Activated CD8-positive, alpha-beta memory T cell treated with anti-CD3 and anti-CD28 coated beads, Interleukin-2, amount 10 ng/mL, durations not matched to agents 7 days and 5 days (primary cell): ENCODE measurements around the gene LRRC4B. TPM values are rescaled to one million over a fixed set of nuclear protein-coding genes. Genes with fewer than 3 reads are reported as not detected.

ENCODE experiments used
- ATAC-seq: fragments of 150-1000 bp; cut with Tn5 transposase; one replicate; pipeline ENCODE4 v1.10.0; 2021; ENCODE audit warnings: moderate library complexity
- CTCF ChIA-PET: fragments of 350-600 bp; sonication (Branson Sonifier 250); formaldehyde crosslinking; loops from one replicate; lab custom pipeline; 2021; ENCODE audit warnings: antibody characterized with exemption; lab: Charles Lee
- DNase-seq: peaks from one replicate; pipeline ENCODE4 v3.0.0-alpha.2; 2020
- H3K27ac Mint-ChIP-seq: one replicate; pipeline ENCODE4 v1.8.0; 2021; ENCODE audit warnings: mild to moderate bottlenecking, mixed read lengths
- H3K27me3 Mint-ChIP-seq: one replicate; pipeline ENCODE4 v1.8.0; 2021; ENCODE audit warnings: mixed read lengths
- H3K36me3 Mint-ChIP-seq: one replicate; pipeline ENCODE4 v1.8.0; 2021; ENCODE audit warnings: mild to moderate bottlenecking, mixed read lengths
- H3K4me1 Mint-ChIP-seq: one replicate; pipeline ENCODE4 v1.8.0; 2021; ENCODE audit warnings: mixed read lengths
- H3K4me3 Mint-ChIP-seq: one replicate; pipeline ENCODE4 v1.8.0; 2021; ENCODE audit warnings: mild to moderate bottlenecking, moderate library complexity, mixed read lengths
- H3K9me3 Mint-ChIP-seq: one replicate; pipeline ENCODE4 v1.8.0; 2022; ENCODE audit warnings: low read depth, mixed read lengths
- total RNA-seq, 2 experiments: library from RNA; stranded (reverse); gene quantifications; one replicate each; pipeline ENCODE4 v1.2.3, GENCODE V29; 2021

The LRRC4B gene
- total RNA-seq, 2 experiments from 2014 or later, result not detected

DNA sequence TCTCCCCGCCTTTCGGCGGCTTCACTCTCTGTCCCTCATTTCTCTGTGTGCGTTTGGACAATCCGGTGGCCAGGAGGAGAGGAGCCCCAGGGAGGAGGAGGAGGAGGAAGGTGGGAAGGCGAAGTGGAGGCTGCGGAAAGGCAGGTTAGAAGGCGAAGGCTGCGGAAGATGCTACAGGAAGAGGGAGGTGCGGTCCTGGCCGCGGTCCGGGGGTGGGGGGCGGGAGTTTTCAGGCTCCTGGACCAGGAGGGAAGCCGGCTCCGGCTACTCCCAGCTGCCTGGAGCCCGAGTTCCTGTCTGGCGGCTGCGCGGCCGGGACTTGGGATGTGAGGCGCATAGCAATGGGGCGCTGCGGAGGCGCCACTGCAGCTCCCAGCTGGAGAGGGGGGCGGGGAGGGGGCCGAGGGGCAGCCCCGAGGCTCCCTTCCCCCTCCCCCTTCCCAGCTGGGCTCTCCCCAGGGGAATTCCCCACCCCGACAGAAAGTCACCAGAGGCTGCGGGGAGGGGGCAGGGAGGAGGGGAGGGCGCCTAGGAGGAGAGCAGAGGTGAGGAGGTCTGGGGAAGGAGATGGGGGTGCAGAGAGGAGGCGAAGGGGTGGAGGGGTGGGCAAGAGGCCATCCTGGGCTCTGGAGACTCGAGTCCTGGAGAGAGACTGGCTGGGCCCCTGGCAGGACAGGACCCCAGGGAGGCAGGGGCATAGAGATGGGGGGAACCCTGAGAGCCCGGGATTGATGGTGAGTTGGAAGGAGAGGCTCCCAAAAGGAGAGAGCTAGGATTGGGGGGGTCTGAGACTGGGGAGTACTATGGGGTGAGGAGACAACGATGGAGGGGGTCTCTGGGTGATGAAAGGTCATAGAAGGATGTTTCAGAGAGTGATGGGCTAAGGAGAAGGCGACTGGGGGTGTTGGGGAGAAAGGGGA is 2.0 kb downstream of the LRRC4B start:
- DNase-seq (no peak), ATAC-seq (no peak)
- H3K27me3 Mint-ChIP-seq, result peaks cover 52% of the 10 kb centered on the region
- CTCF ChIA-PET, result interaction anchor here (0.6 kb wide), 1 partner anchor 11 kb away, joined by 3 read pairs; no protein-coding TSS in a partner anchor
- H3K27ac Mint-ChIP-seq, result no peak overlapping the region
- H3K4me1 Mint-ChIP-seq, result peaks cover 2% of the 10 kb centered on the region
- no peaks in the 10 kb centered on the region for H3K36me3 Mint-ChIP-seq
- no peak overlapping the region for H3K4me3 Mint-ChIP-seq
- H3K9me3 Mint-ChIP-seq, result no peaks in the 10 kb centered on the region

DNA sequence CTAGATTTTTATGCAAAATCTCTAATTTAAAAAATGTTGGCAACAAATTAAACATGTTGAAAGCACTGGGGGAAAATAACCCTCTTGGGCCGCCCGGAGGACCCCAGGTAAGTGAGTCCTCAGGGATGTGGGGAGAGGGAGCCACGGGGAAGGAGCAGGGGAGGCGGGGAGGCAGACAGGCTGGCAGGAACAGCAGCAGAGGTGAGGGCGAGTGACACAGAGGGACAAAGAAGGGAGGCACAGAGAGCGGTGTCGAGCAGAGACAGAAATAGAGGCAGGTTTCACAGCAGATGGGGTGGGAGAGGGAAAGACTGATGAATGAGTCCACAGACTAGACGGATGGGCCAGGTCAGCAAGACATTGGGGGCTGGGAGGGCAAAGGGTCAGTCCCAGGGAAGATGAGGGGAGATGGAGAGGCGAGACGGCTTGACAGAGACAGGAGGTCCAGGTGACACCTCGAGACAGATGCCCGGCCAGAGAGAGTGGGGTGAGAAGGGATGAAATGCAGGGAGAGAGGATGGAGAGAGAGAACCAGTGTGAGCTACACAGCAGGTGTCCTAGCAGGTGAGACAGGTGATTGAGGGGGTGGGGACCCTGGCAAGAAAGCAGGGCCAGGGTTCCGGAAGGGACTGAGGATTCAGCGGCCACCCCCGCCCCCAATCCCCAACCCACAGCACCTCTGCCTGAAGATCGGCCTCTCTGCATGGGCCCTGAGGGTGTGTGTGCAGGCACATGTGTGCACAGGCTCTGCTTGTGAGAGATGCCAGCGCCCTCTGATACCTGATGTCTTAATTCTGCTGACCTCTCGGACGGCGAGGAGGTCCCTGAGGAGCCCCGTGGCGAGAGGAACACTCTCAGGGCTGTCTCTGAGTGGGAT is 3.8 kb downstream of the LRRC4B start:
- ATAC-seq, result no peak
- Mint-ChIP-seq H3K4me1 (peaks cover 2% of the 10 kb centered on the region), H3K36me3 (no peaks in the 10 kb centered on the region), H3K27me3 (peaks cover 45% of the 10 kb centered on the region), H3K27ac (no peak overlapping the region), H3K4me3 (no peak overlapping the region), H3K9me3 (no peaks in the 10 kb centered on the region)
- DNase-seq, result no peak
- CTCF ChIA-PET, result no interaction called here

DNA sequence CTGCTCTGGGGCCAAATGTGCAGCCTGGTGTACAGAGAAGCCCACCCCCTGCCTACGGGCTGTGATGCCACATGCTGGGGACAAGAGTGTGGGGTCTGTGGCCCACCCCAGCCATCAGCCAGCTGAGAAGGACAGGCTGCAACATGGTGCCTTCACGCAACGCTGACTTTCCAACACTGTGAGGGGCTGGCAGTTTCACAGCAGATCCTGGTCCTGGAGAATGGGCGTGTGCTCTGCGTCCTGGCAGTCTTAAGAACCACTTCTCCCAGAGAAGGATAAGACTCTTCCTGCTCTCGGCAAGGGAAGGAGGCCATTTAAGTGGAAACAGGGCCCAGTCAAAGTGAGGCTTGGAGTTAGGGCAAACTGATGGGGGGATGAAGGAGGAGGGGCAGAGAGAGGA is 4.6 kb downstream of the LRRC4B start:
- ATAC-seq, result no peak
- peaks cover 38% of the 10 kb centered on the region for H3K27me3 Mint-ChIP-seq
- CTCF ChIA-PET, result no interaction called here
- H3K4me1 Mint-ChIP-seq, result peaks cover 2% of the 10 kb centered on the region
- no peaks in the 10 kb centered on the region for H3K9me3 Mint-ChIP-seq
- no peak overlapping the region for H3K27ac Mint-ChIP-seq
- no peaks in the 10 kb centered on the region for H3K36me3 Mint-ChIP-seq
- no peak for DNase-seq
- H3K4me3 Mint-ChIP-seq, result no peak overlapping the region

DNA sequence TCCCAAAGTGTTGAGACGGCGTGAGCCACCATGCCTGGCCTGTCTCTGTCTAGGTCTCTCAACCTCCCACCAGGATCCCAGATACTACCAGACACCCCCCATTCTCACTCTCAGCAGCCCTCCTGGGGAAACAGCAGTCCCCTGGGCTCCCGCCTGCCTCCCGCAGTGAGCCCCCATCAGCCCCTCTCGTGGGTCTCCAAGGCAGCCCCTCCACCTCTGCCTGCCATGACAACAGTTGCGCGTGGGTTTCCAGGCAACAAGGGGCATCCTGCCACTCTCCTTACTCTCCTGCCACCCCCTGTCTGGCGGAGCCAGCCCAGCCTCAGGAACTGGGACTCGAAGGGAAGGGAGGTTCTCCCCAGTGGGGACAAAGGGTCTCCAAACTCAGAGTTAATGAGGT is 5.2 kb downstream of the LRRC4B start:
- Mint-ChIP-seq H3K27ac (no peak overlapping the region), H3K4me1 (peaks cover 2% of the 10 kb centered on the region), H3K9me3 (no peaks in the 10 kb centered on the region), H3K36me3 (no peaks in the 10 kb centered on the region), H3K27me3 (peaks cover 38% of the 10 kb centered on the region), H3K4me3 (no peak overlapping the region)
- no peak for DNase-seq
- ATAC-seq, result no peak
- CTCF ChIA-PET, result no interaction called here

DNA sequence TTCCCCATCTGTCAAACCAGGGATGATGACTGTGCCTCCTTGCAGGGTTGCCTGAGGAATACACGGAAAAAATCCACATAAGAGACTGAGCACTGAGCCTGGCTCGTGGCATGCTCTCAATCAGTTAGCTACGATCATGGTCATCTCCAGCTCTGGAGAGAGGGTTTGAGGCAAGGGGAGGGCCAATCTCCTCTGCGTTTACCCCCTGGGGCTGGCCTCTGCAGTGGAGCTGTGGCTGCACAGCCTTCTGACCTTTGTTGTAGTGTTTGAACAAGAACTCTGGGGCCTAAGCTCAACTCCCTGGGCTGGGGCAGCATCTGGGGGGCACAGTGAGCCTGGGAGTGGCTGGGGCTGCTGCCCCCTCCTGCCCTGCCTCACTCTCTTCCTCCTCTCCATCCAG is 5.9 kb downstream of the LRRC4B start:
- Mint-ChIP-seq H3K4me3 (no peak overlapping the region), H3K27me3 (peaks cover 41% of the 10 kb centered on the region), H3K36me3 (no peaks in the 10 kb centered on the region), H3K27ac (no peak overlapping the region), H3K9me3 (no peaks in the 10 kb centered on the region), H3K4me1 (peaks cover 2% of the 10 kb centered on the region)
- CTCF ChIA-PET, result interaction anchor here (1.2 kb wide), 1 partner anchor 205 kb away, joined by 3 read pairs; no protein-coding TSS in a partner anchor
- DNase-seq, result no peak
- ATAC-seq, result no peak

DNA sequence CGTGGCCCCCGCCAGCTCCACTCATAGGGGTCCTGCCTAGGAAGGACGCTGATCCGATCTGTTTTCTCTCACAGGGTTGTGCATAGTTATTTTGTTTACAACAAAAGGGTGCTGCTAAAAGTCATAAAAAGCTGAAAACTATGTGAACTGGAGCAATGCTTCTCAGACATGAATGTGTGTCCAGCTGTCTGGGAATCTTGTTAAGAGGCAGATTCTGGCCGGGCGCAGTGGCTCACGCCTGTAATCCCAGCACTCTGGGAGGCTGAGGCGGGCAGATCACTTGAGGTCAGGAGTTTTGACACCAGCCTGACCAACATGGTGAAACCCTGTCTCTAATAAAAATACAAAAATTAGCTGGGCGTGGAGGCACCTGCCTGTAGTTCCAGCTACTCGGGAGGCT is 8.6 kb downstream of the LRRC4B start:
- H3K9me3 Mint-ChIP-seq, result no peaks in the 10 kb centered on the region
- no peaks in the 10 kb centered on the region for H3K36me3 Mint-ChIP-seq
- ATAC-seq, result no peak
- H3K27ac Mint-ChIP-seq, result no peak overlapping the region
- DNase-seq, result no peak
- CTCF ChIA-PET, result interaction anchor here (1.2 to 4.7 kb wide), 3 partner anchors 10 to 23 kb away, joined by 3 to 48 read pairs (median 4); no protein-coding TSS in a partner anchor
- H3K27me3 Mint-ChIP-seq, result peaks cover 30% of the 10 kb centered on the region
- H3K4me1 Mint-ChIP-seq, result peaks cover 4% of the 10 kb centered on the region
- H3K4me3 Mint-ChIP-seq, result no peak overlapping the region

DNA sequence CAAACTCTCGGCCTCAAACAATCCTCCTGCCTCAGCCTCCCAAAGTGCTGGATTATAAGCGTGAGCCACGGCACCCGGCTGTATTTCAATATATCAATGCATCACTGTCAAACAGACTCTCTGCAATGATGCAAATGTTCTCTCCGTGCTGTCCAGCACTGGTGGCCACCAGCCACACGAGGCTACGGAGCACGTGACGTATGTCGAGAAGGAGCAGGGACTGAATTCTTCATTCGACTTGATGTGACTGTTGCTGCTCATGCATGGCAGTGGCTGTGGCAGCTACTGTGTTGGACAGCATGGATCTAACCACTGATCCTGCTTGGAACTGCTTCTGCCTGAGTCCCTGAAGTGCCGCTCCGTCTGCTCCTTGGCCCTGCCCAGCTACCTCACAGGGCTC is 9.8 kb downstream of the LRRC4B start:
- no peak for DNase-seq
- CTCF ChIA-PET, result interaction anchor here (1.2 to 4.7 kb wide), 3 partner anchors 22 to 201 kb away, joined by 3 to 48 read pairs (median 10); no protein-coding TSS in a partner anchor
- H3K9me3 Mint-ChIP-seq, result no peaks in the 10 kb centered on the region
- peaks cover 4% of the 10 kb centered on the region for H3K4me1 Mint-ChIP-seq
- H3K27ac Mint-ChIP-seq, result no peak overlapping the region
- no peak for ATAC-seq
- H3K27me3 Mint-ChIP-seq, result peaks cover 20% of the 10 kb centered on the region
- no peaks in the 10 kb centered on the region for H3K36me3 Mint-ChIP-seq
- no peak overlapping the region for H3K4me3 Mint-ChIP-seq

DNA sequence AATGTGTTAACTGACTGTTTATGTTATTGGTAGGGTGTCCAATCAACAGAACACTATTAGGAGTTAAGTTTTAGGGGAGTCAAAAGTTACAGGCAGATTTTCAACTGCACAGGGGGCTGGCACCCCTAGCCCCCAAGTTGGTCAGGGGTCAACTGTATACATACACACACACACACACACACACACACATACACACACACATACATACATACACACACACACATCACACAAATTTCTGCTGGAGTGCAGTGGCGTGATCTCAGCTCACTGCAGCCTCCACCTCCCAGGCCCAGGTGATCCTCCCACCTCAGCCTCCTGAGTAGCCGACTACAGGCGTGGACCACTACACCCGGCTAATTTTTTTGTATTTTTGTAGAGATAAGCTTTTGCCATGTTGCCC is 10.2 kb downstream of the LRRC4B start:
- Mint-ChIP-seq H3K27me3 (peaks cover 23% of the 10 kb centered on the region), H3K9me3 (no peaks in the 10 kb centered on the region), H3K4me1 (peaks cover 4% of the 10 kb centered on the region), H3K36me3 (no peaks in the 10 kb centered on the region), H3K4me3 (no peak overlapping the region), H3K27ac (no peak overlapping the region)
- ATAC-seq (no peak), DNase-seq (no peak)
- CTCF ChIA-PET, result interaction anchor here (1.2 to 4.7 kb wide), 3 partner anchors 21 to 201 kb away, joined by 3 to 48 read pairs (median 10); no protein-coding TSS in a partner anchor

DNA sequence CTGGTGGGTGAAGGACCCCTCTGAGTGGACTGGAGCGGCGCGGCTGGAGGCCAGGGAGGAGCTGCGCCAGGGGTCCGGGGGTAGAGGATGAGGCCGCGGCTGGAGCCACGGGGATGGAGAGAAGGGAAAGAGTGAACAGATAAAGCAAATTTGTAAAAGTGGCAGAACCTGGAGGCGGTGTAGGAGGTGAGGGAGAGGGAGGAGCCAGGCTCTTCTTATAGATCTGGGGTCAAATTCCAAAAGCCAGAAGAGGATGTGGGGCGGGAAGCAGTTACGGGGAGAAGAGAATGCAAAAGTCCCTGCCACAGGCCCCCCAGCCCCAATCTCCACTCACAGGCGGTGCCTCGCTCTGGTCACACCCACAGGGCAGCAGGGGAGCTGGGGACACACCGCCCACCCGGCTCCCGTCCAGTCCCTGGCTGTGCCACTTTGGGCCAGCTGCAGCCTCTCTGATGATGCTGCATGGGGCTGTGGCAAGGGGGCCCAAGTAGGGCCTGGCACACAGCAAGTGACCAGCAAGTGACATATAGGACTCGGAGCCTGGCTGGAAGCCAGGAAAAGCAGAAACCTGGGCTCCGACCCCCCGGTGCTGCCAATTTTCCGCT is 11.1 kb downstream of the LRRC4B start:
- CTCF ChIA-PET, result interaction anchor here (0.7 to 4.7 kb wide), 23 partner anchors 12 to 700 kb away, joined by 3 to 48 read pairs (median 4); partner anchors contain the start of genes JOSD2 and NR1H2
- no peak for DNase-seq
- Mint-ChIP-seq H3K9me3 (no peaks in the 10 kb centered on the region), H3K4me1 (peaks cover 4% of the 10 kb centered on the region), H3K27me3 (peaks cover 29% of the 10 kb centered on the region), H3K4me3 (no peak overlapping the region), H3K36me3 (no peaks in the 10 kb centered on the region), H3K27ac (no peak overlapping the region)
- ATAC-seq, result no peak

DNA sequence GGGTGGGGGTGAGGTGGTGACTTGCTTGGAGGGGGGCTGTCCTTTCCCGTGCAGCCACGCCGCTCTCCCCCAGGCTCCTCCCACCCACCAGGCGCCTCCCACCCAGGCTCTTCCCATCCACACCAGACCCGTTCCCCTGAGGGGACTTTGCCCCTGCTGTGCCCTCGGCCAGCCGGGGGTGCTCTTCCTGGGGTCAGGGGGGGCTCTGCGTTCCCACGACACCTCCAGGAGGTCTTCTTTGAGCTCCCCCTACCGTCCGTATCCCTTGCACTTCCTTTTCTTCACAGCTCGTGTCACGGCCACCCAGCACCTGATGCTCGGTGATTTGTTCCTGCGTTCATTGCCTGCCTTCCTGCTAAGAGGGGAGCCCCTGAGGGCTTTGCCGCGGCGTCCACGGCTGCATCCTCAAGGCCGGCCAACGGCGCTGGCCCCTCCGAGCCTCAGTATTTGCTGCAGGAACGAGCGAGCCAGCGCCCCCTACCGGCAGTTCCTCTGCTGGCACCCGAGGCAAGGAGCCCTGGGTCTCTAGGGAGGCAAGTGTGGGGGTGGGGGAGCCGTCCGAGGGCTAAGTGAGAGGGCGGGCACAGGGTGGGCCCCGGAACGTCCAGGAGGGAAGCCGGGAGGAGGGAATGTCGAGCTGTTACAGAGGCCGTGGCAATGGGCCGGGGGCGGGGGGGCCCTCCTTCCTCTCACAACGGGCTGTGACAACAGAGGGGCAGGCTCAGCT is 11.8 kb downstream of the LRRC4B start:
- Mint-ChIP-seq H3K27ac (peak overlapping the region; percentile 65), H3K27me3 (peaks cover 32% of the 10 kb centered on the region)
- CTCF ChIA-PET, result interaction anchor here (0.6 to 4.7 kb wide), 39 partner anchors 9 to 701 kb away, joined by 3 to 48 read pairs (median 4); partner anchors contain the start of genes JOSD2 and NR1H2

DNA sequence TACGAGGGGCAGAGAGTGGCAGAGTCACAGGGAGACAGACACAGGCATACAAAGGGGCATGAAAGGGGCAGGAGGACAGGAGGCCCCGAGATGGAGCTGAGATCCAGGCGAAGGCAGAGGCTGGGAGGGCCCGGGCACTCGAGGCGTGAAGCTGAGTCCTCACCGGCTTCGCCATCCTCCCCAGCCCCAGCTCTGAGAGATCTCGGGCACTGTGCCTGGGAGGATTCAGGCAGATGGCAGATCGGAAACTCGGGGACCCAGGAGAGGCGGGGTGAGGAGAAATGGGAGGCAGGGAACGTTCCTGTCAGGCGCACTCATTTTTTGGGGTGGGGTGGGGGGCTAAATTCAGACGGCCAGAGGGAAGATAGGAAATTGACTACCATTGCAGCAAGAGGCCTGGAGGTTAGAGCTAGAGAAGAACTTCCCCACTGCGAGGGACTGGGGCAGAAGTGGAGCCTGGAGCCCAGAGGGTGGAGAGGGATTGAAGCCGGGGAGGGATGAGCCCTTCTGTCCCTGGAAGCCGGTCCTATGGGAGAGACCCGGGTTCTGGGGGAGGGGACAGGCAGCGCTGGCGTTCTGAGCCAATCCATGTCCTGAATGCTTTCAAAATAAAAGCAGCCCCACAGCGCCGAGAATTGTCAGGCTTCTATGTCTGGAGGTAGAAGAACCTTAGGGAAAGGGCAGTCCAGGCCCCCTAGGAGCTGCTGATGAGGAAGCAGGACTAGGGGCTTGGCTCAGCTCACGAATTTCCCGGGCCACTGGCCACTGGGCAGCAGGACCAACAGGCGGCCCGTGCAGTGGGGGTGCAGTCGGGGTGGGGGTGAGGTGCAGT is 12.6 kb downstream of the LRRC4B start:
- Mint-ChIP-seq H3K4me3 (peak overlapping the region; percentile 82), H3K9me3 (no peaks in the 10 kb centered on the region), H3K4me1 (peaks cover 4% of the 10 kb centered on the region), H3K27ac (no peak overlapping the region), H3K36me3 (no peaks in the 10 kb centered on the region), H3K27me3 (peaks cover 33% of the 10 kb centered on the region)
- no peak for DNase-seq
- no peak for ATAC-seq
- CTCF ChIA-PET, result interaction anchor here (0.6 to 4.7 kb wide), 39 partner anchors 9 to 701 kb away, joined by 3 to 48 read pairs (median 4); partner anchors contain the start of genes JOSD2 and NR1H2

More for the DNA sequence above, 11.8 kb downstream of the LRRC4B start:
- Mint-ChIP-seq H3K9me3 (no peaks in the 10 kb centered on the region), H3K36me3 (no peaks in the 10 kb centered on the region), H3K4me1 (peaks cover 4% of the 10 kb centered on the region), H3K4me3 (peak overlapping the region; percentile 82)
- ATAC-seq (peak; percentile 90), DNase-seq (peak; percentile 84)
